Mucosa of descending colon (tissue), 3 donors: ENCODE data around the gene DEPDC1B. TPM values are rescaled to one million over a fixed set of nuclear protein-coding genes. Genes with fewer than 3 reads are reported as not detected.

Source experiments
- ATAC-seq: fragments of 200-7000 bp; cut with Tn5 transposase; one replicate; pipeline ENCODE4 v1.9.1; 2020; ENCODE audit warnings: mild to moderate bottlenecking, moderate library complexity
- DNase-seq, 3 donors: peaks; one replicate each; pipeline ENCODE4 v3.0.0-alpha.2; 2020
- H3K36me3 ChIP-seq: fragments of 200-600 bp; one replicate; pipeline ENCODE4 v1.8.0; 2021; ENCODE audit warnings: low read depth, mild to moderate bottlenecking
- H3K4me1 ChIP-seq: fragments of 200-600 bp; one replicate; pipeline ENCODE4 v1.8.0; 2021; ENCODE audit warnings: low read depth, mild to moderate bottlenecking
- H3K4me3 ChIP-seq: fragments of 200-600 bp; one replicate; pipeline ENCODE4 v1.8.0; 2021; ENCODE audit warnings: mild to moderate bottlenecking
- H3K9me3 ChIP-seq: fragments of 200-600 bp; one replicate; pipeline ENCODE4 v1.8.0; 2021; ENCODE audit warnings: mild to moderate bottlenecking
- CTCF ChIP-seq: fragments of 200-600 bp; IDR thresholded peaks from one replicate; pipeline ENCODE4 v1.8.0; 2022; ENCODE audit warnings: antibody characterized with exemption, mild to moderate bottlenecking
- intact Hi-C, 2 donors: fragments of 100-400 bp; cut with DNase I in 1 of 2; cut with micrococcal nuclease in 1 of 2; formaldehyde crosslinking; loops; one replicate each; pipeline versions ENCODE4 v1.11.0 to v1.11.1; 2022; cut with DNase I, micrococcal nuclease
- long read RNA-seq, 2 donors: library from polyadenylated mRNA; unstranded; transcript quantifications; one replicate each; pipeline ENCODE4 v2.0.0, GENCODE V29; 2019 to 2021
- total RNA-seq, 3 donors: library from RNA; stranded (reverse); fragmentation: NEBNext Ultra II Directional in 2 of 3; extraction: Animal tissue kit (Norgen Biotek cat#: 25700) in 2 of 3; gene quantifications; one replicate each; pipeline versions ENCODE4 v1.2.1 to v1.2.4, GENCODE V29; 2021 to 2023
- donor health status: DM: no; HTN: no; CAD: no; lungs with moderate emphysema.
- donor health status: DM: no; HTN: no; CAD: no.
- donor health status: DM: no; HTN: yes; CAD: no.

Gene DEPDC1B
- 1 to 10 TPM; 3.4 to 9.8 (median 4.5) TPM for total RNA-seq
- long read RNA-seq, donor 1, result 0 reads
- long read RNA-seq, donor 2, partial matches to known transcripts, result 1 of 4 reads
- long read RNA-seq, donor 2, other reads (novel, unspliced or antisense), result 1 of 4 reads

- intact Hi-C loops, result loop anchor here in 1 of 2 donors (10.0 kb wide), 1 partner anchor 145 kb away; the partner anchor contains the start of gene ELOVL7
- Histone ChIP-seq H3K4me1 (peaks cover 9% of the 10 kb centered on the region), H3K9me3 (no peaks in the 10 kb centered on the region), H3K4me3 (peak within 1 kb of the TSS; percentile 29), H3K36me3 (no peaks in the 10 kb centered on the region)
- DNase-seq, result peak; percentile 90 to 93 (median 90)
- peak; percentile 98 for ATAC-seq
- no peak for TF ChIP-seq CTCF
Observed at GRCh38 chr5:60699609-60700415, at the start of gene DEPDC1B. TSS of gene DEPDC1B (minus strand) at chr5:60700166. CDS start at chr5:60700093, 73 bp downstream.

GRCh38 chr5:60744682-60745081 is 44.7 kb upstream of the DEPDC1B start:
- Histone ChIP-seq H3K4me1 (no peaks in the 10 kb centered on the region), H3K36me3 (no peaks in the 10 kb centered on the region), H3K4me3 (no peak overlapping the region), H3K9me3 (no peaks in the 10 kb centered on the region)
- DNase-seq, result no peak
- TF ChIP-seq CTCF, result no peak
- intact Hi-C loops, result no loop called here
- ATAC-seq, result no peak

GRCh38 chr5:60743511-60744314 is 43.7 kb upstream of the DEPDC1B start:
- no peaks in the 10 kb centered on the region for H3K4me1 ChIP-seq
- intact Hi-C loops, result no loop called here
- H3K36me3 ChIP-seq, result no peaks in the 10 kb centered on the region

GRCh38 chr5:60740322-60740721 is 40.4 kb upstream of the DEPDC1B start:
- Histone ChIP-seq H3K4me3 (no peak overlapping the region), H3K36me3 (no peaks in the 10 kb centered on the region), H3K9me3 (no peaks in the 10 kb centered on the region), H3K4me1 (no peaks in the 10 kb centered on the region)
- intact Hi-C loops, result no loop called here
- ATAC-seq (no peak), DNase-seq (no peak)
- TF ChIP-seq CTCF, result no peak

More at GRCh38 chr5:60743511-60744314, 43.7 kb upstream of the DEPDC1B start:
- no peak overlapping the region for H3K4me3 ChIP-seq
- H3K9me3 ChIP-seq, result no peaks in the 10 kb centered on the region
- ATAC-seq (no peak), DNase-seq (no peak)
- TF ChIP-seq CTCF, result no peak

- Histone ChIP-seq H3K9me3 (no peaks in the 10 kb centered on the region), H3K36me3 (no peaks in the 10 kb centered on the region), H3K4me1 (no peaks in the 10 kb centered on the region), H3K4me3 (no peak overlapping the region)
- TF ChIP-seq CTCF, result no peak
- ATAC-seq, result no peak
- DNase-seq, result no peak
- intact Hi-C loops, result no loop called here
Observed at GRCh38 chr5:60738933-60739332, 39.0 kb upstream of the DEPDC1B start.
